ENCODE data around the gene FAM20C. TPM values are rescaled to one million over a fixed set of nuclear protein-coding genes. Genes with fewer than 3 reads are reported as not detected.

Gene FAM20C
- total RNA-seq, 1 donor from 2014 or later = 22.1 TPM

GRCh38 chr7:150811-151221 is 41.6 kb upstream of the FAM20C start:
- Histone ChIP-seq H3K27me3 (no peaks in the 10 kb centered on the region), H3K27ac (no peak overlapping the region), H3K4me1 (peaks cover 10% of the 10 kb centered on the region), H3K4me3 (no peak overlapping the region), H3K9me3 (no peaks in the 10 kb centered on the region), H3K36me3 (no peaks in the 10 kb centered on the region)
- DNase-seq (ENCODE audit: extremely low spot score in 2 of 2) = no peak
- TF ChIP-seq CTCF (IDR thresholded peaks at IDR 0.05) = no peak
- TF ChIP-seq POLR2A (IDR thresholded peaks at IDR 0.05) = no peak
- no peak for TF ChIP-seq POLR2AphosphoS5 (IDR thresholded peaks at IDR 0.05; ENCODE audit: insufficient read depth in 1 of 2, low read depth in 1 of 2)
- intact Hi-C loops (cut with DNase I) = no loop called here

- Histone ChIP-seq H3K27me3 (no peaks in the 10 kb centered on the region), H3K9me3 (no peaks in the 10 kb centered on the region), H3K27ac (no peak overlapping the region), H3K4me1 (peaks cover 10% of the 10 kb centered on the region), H3K4me3 (no peak overlapping the region), H3K36me3 (no peaks in the 10 kb centered on the region)
- intact Hi-C loops (cut with DNase I) = no loop called here
- DNase-seq (ENCODE audit: extremely low spot score in 2 of 2) = no peak
- no peak for TF ChIP-seq POLR2AphosphoS5 (IDR thresholded peaks at IDR 0.05; ENCODE audit: insufficient read depth in 1 of 2, low read depth in 1 of 2)
- TF ChIP-seq POLR2A (IDR thresholded peaks at IDR 0.05) = no peak
- TF ChIP-seq CTCF (IDR thresholded peaks at IDR 0.05) = no peak
Measured at GRCh38 chr7:151346-152050, 40.9 kb upstream of the FAM20C start.

GRCh38 chr7:152702-153391 is 39.5 kb upstream of the FAM20C start:
- intact Hi-C loops (cut with DNase I) = no loop called here
- peaks cover 10% of the 10 kb centered on the region for H3K4me1 ChIP-seq

GRCh38 chr7:153604-154003 is 38.8 kb upstream of the FAM20C start:
- H3K27ac ChIP-seq = no peak overlapping the region
- intact Hi-C loops (cut with DNase I) = no loop called here
- no peak for DNase-seq (ENCODE audit: extremely low spot score in 2 of 2)

More at GRCh38 chr7:152702-153391, 39.5 kb upstream of the FAM20C start:
- Histone ChIP-seq H3K27me3 (no peaks in the 10 kb centered on the region), H3K9me3 (no peaks in the 10 kb centered on the region), H3K36me3 (no peaks in the 10 kb centered on the region), H3K4me3 (no peak overlapping the region), H3K27ac (no peak overlapping the region)
- TF ChIP-seq POLR2AphosphoS5 (IDR thresholded peaks at IDR 0.05; ENCODE audit: insufficient read depth in 1 of 2, low read depth in 1 of 2) = no peak
- TF ChIP-seq POLR2A (IDR thresholded peaks at IDR 0.05) = no peak
- no peak for TF ChIP-seq CTCF (IDR thresholded peaks at IDR 0.05)
- no peak for DNase-seq (ENCODE audit: extremely low spot score in 2 of 2)

More at GRCh38 chr7:153604-154003, 38.8 kb upstream of the FAM20C start:
- Histone ChIP-seq H3K36me3 (no peaks in the 10 kb centered on the region), H3K27me3 (no peaks in the 10 kb centered on the region), H3K4me1 (peaks cover 10% of the 10 kb centered on the region), H3K9me3 (no peaks in the 10 kb centered on the region), H3K4me3 (no peak overlapping the region)
- TF ChIP-seq CTCF (IDR thresholded peaks at IDR 0.05) = no peak
- no peak for TF ChIP-seq POLR2AphosphoS5 (IDR thresholded peaks at IDR 0.05; ENCODE audit: insufficient read depth in 1 of 2, low read depth in 1 of 2)
- TF ChIP-seq POLR2A (IDR thresholded peaks at IDR 0.05) = no peak
